HG03342 (cell line): ENCODE measurements around the gene PI3.

Experiments
- ATAC-seq: cut with Tn5 transposase; IDR thresholded peaks from one replicate; pipeline ENCODE4 v1.9.1; 2021; ENCODE audit warnings: mild to moderate bottlenecking, moderate library complexity; ENCODE audit not compliant: unreplicated experiment

The PI3 gene

DNA sequence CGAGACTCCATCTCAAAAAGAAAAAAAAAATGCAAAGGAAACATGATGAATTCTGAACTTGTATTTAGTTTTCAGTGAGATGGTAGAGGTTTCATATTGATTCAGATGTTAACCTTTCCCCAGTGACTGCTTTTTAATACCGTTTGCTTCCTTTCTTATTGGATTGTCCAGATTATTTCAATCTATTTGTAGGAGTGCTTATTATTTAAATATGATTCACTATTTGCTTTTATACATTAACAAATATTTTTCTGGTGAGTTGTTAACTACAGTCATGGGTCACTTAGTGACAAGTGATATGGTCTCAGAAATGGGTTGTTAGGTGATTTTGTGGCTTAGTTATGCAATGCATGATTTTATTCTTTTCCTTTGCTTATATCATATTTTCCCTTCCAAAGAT, 8.4 kb downstream of the PI3 start:
- no peak for ATAC-seq

DNA sequence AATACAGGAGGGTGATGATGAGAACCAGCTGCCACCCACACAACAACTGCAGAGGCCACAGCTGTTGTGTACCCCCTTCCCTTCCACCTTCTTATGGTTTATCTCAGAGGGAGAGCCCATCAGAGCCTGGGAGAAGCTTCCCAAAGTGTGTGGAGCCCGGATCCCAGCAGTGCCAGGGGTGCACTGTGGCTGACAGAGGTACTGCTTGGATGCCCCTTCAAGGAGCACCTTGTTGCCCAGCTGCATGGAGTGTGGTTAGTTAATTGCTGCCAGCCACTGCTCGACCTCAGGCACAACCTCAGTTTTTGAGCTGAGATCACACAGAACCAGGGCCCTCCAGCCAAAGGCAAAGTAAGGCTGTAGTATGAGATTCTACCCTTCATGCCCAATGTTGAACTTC, 13.0 kb downstream of the PI3 start:
- no peak for ATAC-seq

DNA sequence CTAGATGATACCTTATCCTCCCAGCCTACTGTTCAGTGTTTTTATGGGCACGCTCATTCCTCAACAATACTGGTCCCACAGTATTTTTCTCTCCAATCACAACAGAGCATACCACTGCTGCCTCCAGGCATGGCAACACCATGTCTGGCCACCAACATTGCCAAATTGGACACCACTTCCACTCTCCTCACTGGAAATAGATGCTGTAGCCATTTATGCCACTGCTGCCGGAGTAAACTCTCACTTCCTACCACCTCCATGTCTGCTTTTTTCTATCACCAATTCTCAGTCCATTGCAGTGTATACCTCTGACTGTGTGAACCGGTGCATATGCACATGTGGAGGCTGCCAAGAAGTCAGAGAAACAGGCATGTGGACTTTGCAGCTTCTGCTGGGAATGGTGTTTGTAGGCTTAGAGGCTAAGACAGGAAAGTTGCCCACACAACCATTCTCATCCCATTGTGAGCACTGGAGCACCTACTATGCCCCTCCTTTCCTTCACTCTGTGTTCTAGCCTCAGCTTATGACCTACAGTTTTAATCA, 14.4 kb downstream of the PI3 start:
- ATAC-seq: no peak

DNA sequence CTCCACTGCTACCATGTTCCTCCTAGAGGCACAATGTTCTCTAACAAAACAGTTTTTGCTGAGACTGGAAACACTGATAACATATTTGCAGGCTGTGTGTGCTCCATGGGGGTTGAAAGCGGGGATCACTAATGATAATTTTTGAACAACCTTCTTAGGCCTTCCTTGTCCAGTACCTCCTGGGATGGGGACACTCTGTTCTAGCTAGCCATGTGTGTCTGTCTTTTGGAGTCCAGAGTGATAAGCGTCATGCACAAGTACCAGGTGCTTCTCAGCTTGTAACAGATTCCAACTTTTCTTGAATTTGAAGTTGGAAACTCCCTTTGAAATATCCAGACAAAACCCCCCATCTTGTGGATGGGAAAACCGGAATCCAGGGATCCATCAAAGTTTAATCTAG, 15.2 kb downstream of the PI3 start:
- ATAC-seq: no peak

DNA sequence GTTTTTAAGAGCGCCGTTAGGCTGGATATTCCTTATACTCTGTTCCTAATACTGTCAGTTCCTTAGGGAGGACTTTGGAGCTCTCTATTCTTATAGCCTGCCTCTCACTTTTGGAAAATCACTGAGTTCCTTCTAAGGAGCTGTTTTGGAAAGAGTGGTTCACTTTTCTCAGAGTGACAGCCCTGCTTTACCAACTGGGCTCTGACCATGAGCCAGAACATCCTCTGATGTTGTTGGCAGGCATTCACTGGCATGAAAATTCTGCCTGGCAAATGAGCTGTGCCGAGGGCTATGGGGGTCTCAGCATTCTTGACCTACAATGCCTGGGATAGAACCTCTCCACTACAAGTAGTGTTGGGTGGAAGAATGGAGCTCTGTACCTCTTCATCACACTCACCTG, 17.2 kb downstream of the PI3 start:
- no peak for ATAC-seq

DNA sequence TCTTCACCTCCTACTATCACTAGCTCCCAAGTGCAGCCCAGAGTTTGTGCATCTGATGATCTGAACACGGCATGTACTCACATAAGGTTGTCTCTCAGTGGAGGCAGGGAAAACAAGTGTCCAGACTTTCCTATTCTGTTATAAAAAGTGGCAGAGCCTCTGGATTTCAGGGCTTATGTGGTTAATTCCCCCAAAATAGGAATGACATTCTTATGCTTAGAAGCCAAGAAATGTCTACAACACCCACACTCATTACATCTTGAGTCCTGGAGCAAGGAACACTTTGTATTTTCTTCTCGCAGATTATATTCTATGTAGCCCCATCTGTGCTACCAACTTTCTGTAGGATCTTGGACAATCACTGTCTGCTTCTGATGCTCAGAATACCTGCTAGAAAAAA, 18.6 kb downstream of the PI3 start:
- no peak for ATAC-seq

GRCh38 chr20:45206725-45207124, 32.0 kb downstream of the PI3 start, which contains the start of gene SEMG1:
Gene SEMG1, plus strand, starts transcription at chr20:45207033. Its CDS starts 21 bp downstream, at chr20:45207054.
- no peak for ATAC-seq

DNA sequence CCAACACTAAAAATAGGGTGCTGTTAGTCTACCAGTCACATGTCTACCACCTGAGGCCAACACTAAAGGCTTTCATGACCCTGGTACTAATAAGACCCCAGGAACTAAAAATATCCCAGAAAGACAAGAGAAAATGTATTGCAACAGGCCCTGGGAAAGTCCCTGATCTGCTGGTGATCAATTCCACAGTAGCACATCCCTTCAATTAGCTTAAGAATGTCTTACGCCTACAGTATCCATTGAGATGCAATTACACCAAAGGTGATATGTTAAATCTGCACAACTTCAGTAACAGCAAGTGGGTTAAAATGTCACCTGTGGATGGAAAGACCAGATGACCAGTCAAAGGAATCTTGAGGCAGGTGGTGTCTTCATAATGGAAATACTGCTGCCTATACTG, 35.2 kb downstream of the PI3 start:
- no peak for ATAC-seq

DNA sequence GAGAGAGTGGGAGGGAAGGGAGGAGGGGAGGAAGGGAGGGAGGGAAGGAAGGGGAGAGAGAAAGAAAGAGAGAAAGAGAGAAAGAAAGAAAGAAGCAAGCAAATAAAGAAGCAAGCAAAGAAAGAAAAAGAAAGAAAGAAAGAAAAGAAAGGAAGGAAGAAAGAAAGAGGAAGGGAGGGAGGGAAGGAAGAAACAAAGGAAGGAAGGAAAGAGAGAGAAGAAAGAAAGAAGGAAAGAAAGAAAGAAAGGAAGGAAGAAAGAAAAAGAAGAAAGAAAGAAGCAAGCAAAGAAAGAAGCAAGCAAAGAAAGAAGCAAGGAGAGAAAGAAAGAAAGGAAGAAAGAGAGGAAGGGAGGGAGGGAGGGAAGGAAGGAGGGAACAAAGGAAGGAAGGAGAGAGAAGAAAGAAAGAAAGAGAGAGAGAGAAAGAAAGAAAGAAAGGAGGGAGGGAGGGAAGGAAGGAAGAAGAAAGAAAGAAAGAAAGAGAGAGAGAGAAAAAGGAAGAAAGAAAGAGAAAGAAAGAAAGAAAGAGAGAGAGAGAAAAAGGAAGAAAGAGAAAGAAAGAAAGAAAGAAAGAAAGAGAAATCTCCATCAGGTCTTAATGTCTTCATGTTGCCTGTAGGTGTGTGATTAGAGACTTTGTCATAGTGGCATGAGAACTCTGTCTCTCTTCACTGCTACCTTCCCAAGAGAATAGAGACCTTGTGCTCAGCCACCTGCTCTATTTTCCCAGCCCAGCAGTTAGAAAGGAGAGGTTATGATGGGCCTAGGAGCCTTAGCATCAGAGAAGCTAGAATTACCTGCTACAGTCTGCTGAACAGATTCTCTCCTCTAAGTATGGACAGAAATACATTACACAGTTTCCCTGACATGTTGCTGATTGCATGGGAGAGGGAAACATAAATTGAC, 37.1 kb downstream of the PI3 start:
- no peak for ATAC-seq

- ATAC-seq: no peak
These were observed 38.1 kb downstream of the PI3 start for GRCh38 chr20:45212836-45213235.

- no peak for ATAC-seq
These were observed 43.4 kb downstream of the PI3 start for GRCh38 chr20:45218124-45218523.

- ATAC-seq: no peak
These were observed 43.9 kb downstream of the PI3 start for GRCh38 chr20:45218636-45219035.

- no peak for ATAC-seq
These were observed 46.4 kb downstream of the PI3 start, which contains the start of gene SEMG2 for GRCh38 chr20:45221076-45221475. Gene SEMG2, plus strand, starts transcription at chr20:45221373. Its CDS starts 17 bp downstream, at chr20:45221390.

- no peak for ATAC-seq
These were observed 48.4 kb downstream of the PI3 start for GRCh38 chr20:45223136-45223535.
